GM20000 (cell line): ENCODE results near the gene NSMCE1.

Source experiments
- DNase-seq: peaks from one replicate; pipeline ENCODE4 v3.0.0; 2012; ENCODE audit warnings: low spot score
- CTCF ChIP-seq: IDR thresholded peaks from 2 replicates; pipeline ENCODE4 v1.5.1; 2012; ENCODE audit warnings: mild to moderate bottlenecking, control low read depth; ENCODE audit errors: extremely low read depth, missing control alignments

NSMCE1 gene

GRCh38 chr16:27179500-27180072 lies 89.0 kb downstream of the NSMCE1 start:
- peak; percentile 86 for DNase-seq

GRCh38 chr16:27177031-27177774 lies 91.4 kb downstream of the NSMCE1 start:
- DNase-seq, result no peak
- TF ChIP-seq CTCF, result no peak

More at GRCh38 chr16:27179500-27180072, 89.0 kb downstream of the NSMCE1 start:
- peak; percentile 99 for TF ChIP-seq CTCF

GRCh38 chr16:27175888-27176287 lies 92.7 kb downstream of the NSMCE1 start:
- no peak for DNase-seq
- no peak for TF ChIP-seq CTCF
